ENCODE measurements around the gene ITM2C.

The ITM2C gene

GRCh38 chr2:230874456-230874855 lies 9.7 kb downstream of the ITM2C start:
- DNase-seq: no peak

- no peak for DNase-seq
Measured at GRCh38 chr2:230874876-230875275, 10.1 kb downstream of the ITM2C start.

GRCh38 chr2:230875347-230876315 lies 10.9 kb downstream of the ITM2C start:
- DNase-seq: no peak

GRCh38 chr2:230877116-230877758 lies 12.5 kb downstream of the ITM2C start:
- DNase-seq: no peak

- DNase-seq: peak; percentile 75
Measured at GRCh38 chr2:230877759-230878598, 13.2 kb downstream of the ITM2C start.

- DNase-seq: no peak
Measured at GRCh38 chr2:230878599-230879188, 14.0 kb downstream of the ITM2C start.

GRCh38 chr2:230879271-230879882 lies 14.6 kb downstream of the ITM2C start:
- no peak for DNase-seq

GRCh38 chr2:230879891-230880290 lies 15.1 kb downstream of the ITM2C start:
- DNase-seq: no peak

- DNase-seq: no peak
Measured at GRCh38 chr2:230881840-230882239, 17.1 kb downstream of the ITM2C start.

- no peak for DNase-seq
Measured at GRCh38 chr2:230885463-230886130, 20.9 kb downstream of the ITM2C start.

- DNase-seq: no peak
Measured at GRCh38 chr2:230886206-230886605, 21.5 kb downstream of the ITM2C start.

GRCh38 chr2:230886671-230887071 lies 21.9 kb downstream of the ITM2C start:
- DNase-seq: no peak

- no peak for DNase-seq
Measured at GRCh38 chr2:230887342-230887741, 22.6 kb downstream of the ITM2C start.

- DNase-seq: no peak
Measured at GRCh38 chr2:230888824-230889400, 24.2 kb downstream of the ITM2C start.

- no peak for DNase-seq
Measured at GRCh38 chr2:230889911-230890601, 25.3 kb downstream of the ITM2C start.

GRCh38 chr2:230890646-230891045 lies 25.9 kb downstream of the ITM2C start:
- DNase-seq: no peak

- DNase-seq: no peak
Measured at GRCh38 chr2:230891064-230891463, 26.3 kb downstream of the ITM2C start.

GRCh38 chr2:230891509-230891908 lies 26.8 kb downstream of the ITM2C start:
- DNase-seq: no peak

GRCh38 chr2:230893338-230893737 lies 28.6 kb downstream of the ITM2C start:
- DNase-seq: peak; percentile 11
